NCI-H2081 treated with DMSO at 0.1 percent for 48 hours (cell line): ENCODE results near the gene BMPR1A.
"Not testable (repeated sequence)": the region's sequence is repeated elsewhere in the genome, so short reads cannot be mapped to it uniquely, and the experiment has no call there.

Source experiments
- DNase-seq: peaks from one replicate; lab custom pipeline; 2025; lab: John Stamatoyannopoulos, UW

The BMPR1A gene

DNA sequence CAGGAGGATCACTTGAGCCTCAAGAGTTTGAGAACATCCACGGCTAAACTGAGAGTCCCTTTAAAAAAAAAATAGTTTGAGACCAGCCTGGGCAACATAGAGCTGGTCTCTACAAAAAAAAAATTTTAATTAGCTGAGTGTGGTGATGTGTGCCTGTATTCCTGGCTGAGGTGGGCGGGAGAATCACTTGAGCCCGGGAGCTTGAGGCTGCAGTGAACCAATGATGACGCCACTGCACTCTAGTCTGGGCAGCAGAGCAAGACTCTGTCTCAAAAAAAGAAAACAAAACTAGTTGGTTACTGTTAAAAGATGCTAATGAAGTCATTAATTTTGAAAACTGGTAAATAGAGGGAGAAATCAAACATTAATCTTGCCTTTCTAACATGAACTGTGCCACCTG lies 124.6 kb downstream of the BMPR1A start:
- no peak for DNase-seq

DNA sequence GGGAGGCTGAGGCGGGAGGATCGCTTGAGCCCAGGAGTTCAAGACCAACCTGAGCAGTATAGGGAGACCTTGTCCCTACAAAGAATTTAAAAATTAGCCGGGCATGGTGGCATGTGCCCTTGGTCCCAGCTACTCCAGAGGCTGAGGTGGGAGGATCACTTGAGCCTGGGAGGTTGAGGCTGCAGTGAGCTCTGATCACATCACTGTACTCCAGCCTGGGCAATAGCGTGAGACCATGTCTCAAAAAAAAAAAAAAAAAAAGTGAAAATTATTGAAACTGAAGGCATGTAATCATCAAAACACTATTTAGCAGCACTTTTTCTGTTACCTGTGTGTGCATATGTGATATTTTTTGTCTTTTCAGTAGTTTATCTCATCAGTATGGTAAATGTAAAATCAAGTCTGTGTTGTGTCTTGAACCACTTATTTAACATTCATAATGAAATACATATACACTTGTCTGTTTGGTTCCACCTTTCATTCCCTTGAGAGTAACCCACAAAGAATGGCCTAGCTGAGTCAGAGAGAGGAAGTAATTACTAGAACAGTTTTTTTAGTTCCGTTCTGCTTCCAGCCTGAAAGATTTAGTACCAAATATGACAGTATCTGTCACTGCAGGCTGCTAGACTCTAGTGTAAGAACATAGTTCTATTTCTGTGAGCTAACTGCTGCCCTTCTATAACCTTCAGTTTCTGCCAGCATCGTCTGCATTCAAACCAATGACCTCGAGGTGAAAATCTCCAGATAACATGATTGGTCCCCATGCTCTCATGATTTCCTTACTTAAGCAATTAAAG lies 132.4 kb downstream of the BMPR1A start:
- no peak for DNase-seq

DNA sequence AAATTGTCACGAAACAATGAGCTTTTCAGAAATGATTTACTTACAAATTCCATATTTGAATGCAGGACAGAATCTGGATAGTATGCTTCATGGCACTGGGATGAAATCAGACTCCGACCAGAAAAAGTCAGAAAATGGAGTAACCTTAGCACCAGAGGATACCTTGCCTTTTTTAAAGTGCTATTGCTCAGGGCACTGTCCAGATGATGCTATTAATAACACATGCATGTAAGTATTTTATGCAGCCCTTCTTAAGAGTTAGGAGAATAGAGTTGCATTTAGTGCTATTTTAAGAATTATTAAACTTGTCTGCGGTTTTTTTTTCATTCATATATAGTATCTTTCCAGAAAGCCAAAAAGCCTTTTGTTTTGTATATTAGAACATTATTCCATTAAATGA lies 133.6 kb downstream of the BMPR1A start:
- no peak for DNase-seq

DNA sequence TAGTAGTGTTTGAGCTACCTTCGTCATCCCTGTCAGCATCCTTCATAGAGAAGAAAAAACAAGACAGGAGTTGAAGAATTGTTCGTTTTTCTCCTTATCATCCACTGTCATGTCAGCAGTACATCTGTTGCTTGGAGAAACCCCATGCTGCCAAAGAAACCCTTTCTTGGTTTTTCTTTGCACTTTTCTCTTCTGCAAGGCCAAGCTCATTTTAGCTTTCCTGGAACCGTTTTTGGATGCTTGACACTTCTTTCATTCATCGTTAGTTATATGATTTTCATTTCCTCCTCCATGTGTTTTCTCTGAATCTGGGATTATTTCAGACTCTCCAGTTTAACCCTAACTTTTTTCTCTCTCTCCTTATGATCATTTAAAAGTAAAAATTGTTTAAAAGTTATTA lies 142.1 kb downstream of the BMPR1A start:
- no peak for DNase-seq

DNA sequence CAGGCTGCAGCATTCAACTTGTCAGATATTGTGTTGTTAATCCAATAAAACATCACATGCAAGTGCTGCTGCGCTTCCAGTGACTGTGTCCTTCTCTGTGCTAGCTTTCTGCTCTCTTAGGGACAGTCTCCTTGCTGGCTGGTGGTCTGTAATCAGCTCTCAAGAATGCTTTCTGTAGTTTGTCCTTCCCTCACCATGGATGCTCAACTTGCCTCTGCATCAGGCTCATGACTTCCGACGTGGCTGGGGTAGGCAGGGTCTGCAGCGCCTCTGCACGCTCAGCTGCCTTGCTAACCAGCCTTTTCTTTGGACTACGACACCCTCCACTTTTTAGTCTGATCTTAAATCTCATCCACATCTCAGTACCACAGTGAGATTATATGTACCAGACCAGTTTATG lies 142.7 kb downstream of the BMPR1A start:
- no peak for DNase-seq

DNA sequence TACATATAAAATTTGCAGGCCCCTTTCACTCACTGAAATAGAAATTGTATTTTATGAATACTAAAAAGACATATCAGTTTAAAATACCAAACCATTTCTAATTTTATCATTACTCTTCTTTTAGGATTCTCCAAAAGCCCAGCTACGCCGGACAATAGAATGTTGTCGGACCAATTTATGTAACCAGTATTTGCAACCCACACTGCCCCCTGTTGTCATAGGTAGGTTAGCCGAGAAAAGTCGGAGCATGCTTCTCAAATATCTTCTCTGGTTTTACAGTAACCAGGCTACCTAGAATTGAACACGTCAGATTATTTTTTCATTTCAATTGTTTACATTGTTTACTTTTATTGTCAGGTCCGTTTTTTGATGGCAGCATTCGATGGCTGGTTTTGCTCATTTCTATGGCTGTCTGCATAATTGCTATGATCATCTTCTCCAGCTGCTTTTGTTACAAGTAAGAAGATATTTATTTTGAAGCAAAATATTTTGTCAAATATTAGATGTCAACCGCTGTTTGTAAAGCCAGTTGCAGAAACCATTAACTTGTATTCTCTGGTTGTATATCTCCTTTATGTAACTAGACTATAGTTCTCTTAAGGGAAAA lies 143.4 kb downstream of the BMPR1A start:
- no peak for DNase-seq

DNA sequence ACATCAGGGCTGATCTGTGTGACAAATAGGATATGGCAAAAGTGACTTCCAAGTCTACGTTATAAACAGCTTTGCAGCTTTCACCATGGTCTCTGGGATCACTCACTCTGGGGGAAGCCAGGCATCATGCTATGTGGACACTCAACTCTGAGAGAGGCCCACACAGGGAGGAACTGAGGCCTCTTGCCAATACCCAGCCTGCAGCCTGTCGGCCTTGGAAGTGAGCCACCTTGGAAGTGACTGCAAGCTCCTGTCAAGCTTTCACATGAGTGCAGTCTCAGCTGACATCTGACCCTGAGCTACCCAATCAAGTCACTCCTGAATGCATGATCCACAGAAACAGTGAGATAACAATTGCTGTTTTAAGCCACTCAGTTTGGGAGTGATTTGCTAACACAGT lies 144.5 kb downstream of the BMPR1A start:
- DNase-seq: no peak

DNA sequence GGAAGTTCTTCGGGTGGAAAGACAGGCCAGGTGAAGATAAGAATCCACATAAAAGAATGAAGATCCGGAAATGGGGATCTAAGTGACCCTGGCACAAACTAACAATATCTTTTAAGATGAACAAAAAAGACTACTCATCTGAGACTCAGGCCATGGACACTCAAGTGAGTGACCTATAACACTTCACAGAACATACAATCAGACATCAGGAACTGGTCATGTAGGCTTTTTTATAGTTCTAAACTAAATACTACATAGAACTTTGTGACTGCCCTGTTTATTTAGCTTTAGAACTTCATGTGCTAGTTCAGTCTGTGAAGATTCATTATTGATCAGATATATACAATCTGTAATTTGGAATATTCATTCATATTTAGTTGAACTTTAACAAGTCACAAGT lies 148.2 kb downstream of the BMPR1A start:
- no peak for DNase-seq

DNA sequence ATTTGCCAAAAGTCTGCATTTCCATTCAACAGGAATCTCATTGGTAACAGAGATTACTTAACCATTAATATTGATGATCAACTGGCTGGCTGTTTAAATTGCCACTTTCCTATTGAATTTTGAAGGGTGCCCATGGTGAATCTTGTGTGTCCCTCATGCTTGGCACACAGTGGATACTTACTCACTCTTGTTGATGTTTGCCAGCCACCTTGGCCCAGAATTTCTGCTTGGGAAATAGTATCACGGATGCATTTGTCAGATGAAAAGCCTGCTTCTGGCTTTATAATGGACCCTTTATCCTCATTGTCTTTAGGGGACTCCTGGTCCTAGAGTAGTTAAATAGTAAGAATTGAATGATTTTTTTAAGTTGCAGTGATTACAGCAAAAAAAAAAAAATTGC lies 149.0 kb downstream of the BMPR1A start:
- no peak for DNase-seq

DNA sequence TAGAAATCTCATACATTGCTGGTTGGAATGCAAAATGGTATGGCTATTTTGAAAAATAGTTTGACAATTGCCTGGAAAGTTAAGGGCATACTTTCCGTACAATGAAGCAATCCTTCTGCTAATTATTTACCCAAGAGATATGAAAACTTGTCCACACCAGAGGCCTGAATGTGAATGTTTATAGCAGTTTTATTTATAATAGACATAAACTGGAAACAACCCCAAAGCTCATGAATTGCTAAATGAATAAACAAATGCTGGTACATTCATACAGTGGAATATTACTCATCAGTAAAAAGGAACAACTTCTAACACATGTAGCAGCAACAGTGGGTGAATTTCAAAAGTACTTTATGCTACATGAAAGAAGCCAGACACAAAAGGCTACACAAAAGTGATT lies 158.3 kb downstream of the BMPR1A start:
- DNase-seq: no peak

DNA sequence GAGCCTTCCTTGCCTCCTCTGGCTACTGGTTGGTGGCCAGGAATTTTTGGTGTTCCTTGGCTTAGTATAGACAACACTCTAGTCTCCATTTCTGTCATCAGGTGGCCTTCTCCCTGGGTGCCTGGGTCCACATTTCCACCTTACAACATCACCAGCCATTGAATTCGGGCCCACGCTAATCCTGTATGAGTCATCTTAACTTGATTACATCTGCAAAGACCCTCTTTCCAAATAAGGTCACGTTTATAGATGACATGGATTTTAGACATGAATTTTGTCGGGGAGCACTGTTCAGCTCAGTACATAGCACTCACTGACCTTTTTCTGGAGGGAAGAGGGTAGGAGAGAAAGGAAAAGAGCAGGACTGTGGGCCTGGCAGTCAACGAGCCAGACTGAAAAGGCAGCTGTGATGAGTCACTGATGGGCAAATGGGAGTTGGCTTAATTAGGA lies 161.6 kb downstream of the BMPR1A start:
- no peak for DNase-seq

DNA sequence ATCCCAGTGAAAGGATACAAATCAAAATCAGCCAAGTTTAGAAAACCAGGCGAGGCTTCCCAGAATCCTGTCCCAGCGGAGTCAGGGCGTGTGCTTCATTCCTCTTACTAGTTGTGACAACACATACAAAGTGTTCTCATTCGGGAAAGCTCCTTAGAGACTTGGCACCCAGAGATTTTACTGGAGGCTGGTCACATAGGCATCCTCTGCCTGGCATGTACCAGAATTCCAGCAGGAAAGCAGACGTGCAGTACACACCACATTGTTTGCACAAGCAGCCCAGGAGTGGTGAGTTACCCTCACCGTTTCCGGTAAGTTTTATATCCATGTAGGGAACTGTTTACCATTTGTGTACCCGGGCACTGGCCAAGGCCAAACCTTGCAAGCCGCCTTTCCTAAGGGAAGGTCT lies 166.1 kb downstream of the BMPR1A start:
- DNase-seq: no peak

DNA sequence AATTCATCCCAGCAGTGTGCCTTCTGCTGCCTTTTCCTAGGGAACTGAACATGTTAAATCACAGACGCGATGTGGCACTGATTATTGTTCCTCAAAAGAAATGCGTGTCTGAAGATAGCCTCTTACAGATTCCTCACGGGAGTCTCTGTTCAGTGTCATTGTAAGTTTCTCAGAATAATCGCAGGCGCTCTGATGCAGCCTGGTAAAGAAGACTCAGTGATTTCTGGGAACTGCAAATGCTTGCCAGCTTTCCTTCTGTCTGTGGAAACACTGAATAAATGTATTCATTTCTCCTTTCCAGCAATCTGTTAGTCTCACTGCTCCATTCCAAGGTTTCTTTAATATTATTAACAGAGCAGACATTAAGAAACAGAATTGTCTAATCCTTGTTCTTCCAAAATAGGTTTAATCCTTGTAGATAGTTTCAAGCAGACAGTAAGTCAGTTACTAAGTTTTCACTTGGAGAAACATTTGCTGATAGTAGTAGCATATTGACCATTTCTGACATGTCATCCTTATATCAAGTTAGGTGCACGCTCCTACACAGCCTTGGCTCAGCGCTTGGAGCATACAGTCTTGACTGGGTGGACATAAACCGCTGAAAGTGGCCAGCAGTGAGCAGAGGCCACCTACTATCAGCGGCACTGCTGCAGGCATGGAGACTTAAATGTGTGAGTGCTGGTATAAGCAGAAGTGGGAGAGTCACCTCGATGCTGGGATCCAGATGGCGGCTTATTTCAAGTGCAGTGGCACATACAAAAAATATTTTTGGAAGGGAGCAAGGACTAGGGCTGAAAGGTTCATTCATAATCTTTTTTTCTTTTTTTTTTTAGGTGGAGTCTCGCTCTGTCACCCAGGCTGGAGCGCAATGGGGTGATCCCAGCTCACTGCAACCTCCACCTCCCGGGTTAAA lies 173.3 kb downstream of the BMPR1A start:
- no peak for DNase-seq

DNA sequence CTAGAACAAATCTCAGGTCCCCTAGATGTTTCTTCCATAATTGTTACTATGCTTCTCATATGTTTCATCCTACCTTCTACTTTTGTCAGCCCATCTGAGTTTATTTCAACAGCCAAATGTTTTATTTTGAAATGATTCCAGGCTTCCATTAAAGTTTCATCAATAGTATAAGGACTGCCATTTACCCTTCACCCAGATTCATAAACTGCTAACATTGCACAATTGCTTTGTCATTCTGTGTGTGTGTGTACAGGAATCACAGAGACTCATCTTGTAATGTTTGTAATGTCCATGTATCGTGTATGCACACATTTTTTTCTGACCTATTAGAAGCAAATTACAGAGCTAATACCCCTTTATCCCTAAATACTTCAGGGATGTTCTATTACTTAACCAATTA lies 175.5 kb downstream of the BMPR1A start:
- no peak for DNase-seq

DNA sequence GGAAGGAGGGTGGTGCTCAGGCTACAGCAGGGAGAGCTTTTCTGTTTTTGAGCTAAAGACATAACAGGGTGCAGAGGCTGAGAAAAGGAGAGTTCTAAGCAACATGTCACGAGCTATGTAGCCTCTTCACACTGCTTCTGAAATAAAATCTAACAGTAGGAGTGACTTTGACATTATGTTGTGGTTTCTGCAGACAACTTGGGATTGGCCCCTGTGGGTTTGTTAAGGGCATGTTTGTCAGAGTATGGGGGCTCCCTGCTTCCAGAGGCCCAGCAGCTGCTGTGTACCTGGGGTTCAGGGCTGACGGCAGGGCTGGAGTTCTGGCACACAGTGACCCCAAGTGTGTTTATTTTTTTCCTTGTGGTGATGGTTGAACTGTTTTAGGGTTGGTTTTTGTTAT lies 176.3 kb downstream of the BMPR1A start:
- no peak for DNase-seq

DNA sequence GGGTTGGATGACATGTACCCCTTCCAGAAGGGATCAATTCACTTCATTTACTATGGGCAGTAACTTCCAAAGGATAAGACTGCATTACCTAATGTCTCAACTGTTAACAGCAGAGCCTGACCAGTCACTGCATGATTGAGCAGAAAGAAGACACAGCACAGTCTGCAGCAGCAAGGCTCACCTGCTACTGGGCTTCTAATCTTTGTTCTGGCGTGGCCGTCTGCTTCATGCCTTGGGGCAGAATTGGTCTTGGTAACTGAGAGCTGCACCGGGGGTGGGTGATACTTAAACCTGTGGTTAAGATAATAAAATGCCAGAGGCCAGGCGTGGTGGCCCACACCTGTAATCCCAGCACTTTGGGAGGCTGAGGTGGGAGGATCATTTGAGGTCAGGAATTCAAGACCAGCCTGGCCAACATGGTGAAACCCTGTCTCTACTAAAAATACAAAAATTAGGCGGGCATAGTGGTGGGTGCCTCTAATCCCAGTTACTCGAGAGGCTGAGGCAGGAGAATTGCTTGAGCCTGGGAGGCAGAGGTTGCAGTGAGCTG lies 177.8 kb downstream of the BMPR1A start:
- DNase-seq: not testable (repeated sequence)

DNA sequence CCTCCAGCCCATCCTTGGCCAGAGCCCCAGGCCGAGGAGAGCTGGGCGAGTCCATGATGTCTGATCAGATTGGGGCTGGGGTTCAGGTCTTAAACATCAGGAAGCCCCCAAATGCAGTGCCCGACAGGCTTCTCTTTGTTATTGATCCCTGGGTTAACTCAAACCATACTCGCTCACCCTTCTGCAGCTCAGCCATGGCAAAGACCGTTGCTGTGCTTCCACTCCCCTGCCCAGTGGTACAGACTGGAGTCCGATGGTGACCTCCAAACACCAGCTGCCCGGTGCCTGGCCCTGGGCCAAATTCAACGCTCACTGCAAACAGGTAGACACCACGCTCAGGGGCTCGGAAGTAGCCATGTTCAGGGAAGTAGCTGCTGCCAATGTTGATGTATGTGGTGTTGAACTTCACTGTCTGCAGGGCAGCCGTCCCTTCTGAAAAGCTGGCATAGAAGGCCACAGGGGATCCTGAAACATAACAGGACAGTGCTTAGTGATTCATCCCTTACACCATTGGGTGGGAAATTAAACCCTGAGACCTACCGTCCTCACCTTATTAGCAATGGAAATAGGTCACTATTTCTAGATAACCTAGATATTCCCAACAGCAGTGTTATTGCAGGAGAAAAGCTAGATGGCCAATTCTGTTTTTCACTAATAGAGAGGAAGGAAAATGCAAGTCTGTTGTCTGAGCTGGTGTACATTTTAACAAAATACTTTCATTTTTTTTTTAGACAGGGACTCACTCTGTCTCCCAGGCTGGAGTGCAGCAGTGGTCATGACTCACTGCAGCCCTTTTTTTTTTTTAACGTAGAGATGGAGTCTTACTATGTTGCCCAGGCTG lies 180.5 kb downstream of the BMPR1A start:
- no peak for DNase-seq

DNA sequence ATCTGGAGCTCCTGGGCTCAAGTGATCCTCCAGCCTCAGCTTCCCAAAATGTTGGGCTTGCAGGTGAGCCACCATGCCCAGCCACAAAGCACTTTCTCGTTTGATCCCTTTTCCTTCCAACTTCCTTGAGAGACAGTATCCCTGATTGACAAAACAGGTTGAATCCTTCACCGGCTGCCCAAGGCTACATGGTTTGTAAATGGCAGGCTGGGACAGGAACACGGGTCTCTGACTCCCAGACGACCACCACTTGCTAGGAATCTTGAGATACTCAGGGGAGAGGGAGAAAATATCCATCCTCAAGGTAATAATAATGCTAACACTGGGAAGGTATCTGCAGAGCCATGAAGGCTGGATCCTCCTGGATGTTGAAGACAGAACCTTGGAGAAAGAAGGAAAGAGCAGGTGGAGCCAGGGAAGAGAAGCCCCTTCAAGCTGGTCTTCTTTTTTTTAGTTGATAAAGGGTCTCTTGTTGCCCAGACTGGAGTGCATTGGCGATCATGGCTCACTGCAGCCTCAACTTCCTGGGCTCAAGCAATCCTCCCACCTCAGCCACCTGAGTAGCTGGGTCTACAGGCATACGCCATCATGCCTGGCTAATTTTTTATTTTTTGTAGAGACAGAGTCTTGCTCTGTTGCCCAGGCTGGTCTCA lies 181.2 kb downstream of the BMPR1A start:
- no peak for DNase-seq

DNA sequence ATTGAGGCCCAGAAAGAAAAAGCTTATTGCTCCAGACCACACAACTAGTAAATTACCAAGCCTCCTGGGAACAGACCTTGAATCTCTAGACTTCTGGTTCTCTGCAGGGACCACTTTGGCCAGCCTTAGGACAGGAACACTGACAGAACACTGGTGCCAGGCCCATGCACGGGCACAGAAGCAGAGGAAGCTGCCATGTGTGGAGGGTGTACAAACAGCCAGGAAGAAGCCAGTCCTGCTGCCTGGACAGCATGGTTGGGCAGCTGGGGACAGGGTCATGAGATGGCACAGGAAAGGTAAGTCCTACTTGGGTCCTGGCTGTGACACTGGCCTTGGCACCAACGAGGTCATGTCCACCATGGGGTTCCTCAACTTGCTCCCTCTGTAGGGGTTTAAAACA lies 181.8 kb downstream of the BMPR1A start:
- no peak for DNase-seq

DNA sequence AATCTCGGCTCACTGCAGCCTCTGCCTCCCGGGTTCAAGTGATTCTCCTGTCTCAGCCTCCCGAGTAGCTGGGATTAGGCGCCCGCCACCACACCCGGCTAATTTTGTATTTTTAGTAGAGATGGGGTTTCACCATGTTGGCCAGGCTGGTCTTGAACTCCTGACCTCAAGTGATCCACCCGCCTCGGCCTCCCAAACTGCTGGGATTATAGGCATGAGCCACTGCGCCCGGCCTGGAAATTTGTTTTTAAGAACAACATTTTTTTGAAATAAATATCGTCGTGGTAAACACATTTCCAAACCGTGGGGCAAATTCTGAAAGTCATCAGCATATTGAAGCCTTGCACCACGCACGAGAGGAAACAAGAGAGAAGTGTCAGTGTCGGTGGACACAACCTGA lies 183.7 kb downstream of the BMPR1A start:
- DNase-seq: not testable (repeated sequence)

DNA sequence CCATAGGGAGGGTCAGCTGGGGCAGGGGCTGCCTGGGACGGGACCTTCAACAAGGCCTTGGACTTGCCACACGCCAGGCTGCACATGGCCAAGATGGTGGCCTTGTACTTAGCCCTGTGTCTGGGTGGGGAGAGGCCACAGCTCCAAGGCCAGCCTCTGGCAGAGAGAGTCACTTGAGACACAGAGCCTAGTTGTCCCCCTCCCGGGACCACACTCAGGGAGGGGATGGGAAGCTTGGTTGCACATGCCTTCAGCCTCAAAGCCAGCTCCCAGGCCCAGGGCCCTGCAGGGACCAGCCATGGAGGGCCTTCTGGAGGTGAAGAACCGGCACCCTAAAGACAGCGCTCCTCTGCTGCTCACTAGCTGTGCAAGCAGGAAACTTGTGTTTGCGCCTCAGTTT lies 184.3 kb downstream of the BMPR1A start:
- DNase-seq: no peak
